Fibroblast of lung (primary cell): ENCODE results near the gene DCN. TPM values are rescaled to one million over a fixed set of nuclear protein-coding genes. Genes with fewer than 3 reads are reported as not detected.

Experiments used
- DNase-seq, 2 donors: peaks; one replicate each; pipeline versions ENCODE4 v3.0.0 to v3.0.0-alpha.2; 2010; ENCODE audit warnings: low read depth in 2 of 2
- H2AFZ ChIP-seq: 2 replicates; pipeline ENCODE4 v1.5.1; 2012; ENCODE audit warnings: low read length, control low read depth, inconsistent platforms
- H3K27ac ChIP-seq: 2 replicates; pipeline ENCODE4 v1.5.1; 2011; ENCODE audit warnings: low read length, control low read depth; ENCODE audit not compliant: insufficient read depth
- H3K27me3 ChIP-seq: 2 replicates; pipeline ENCODE4 v1.5.1; 2011; ENCODE audit warnings: mild to moderate bottlenecking, low read length; ENCODE audit not compliant: control insufficient read depth, insufficient read depth
- H3K36me3 ChIP-seq: 2 replicates; pipeline ENCODE4 v1.5.1; 2011; ENCODE audit warnings: low read length; ENCODE audit not compliant: control insufficient read depth, insufficient read depth
- H3K4me1 ChIP-seq: 2 replicates; pipeline ENCODE4 v1.5.1; 2011; ENCODE audit warnings: low read length; ENCODE audit not compliant: control insufficient read depth, insufficient read depth; ENCODE audit errors: extremely low read depth
- H3K4me2 ChIP-seq: 2 replicates; pipeline ENCODE4 v1.5.1; 2011; ENCODE audit warnings: low read length, control low read depth; ENCODE audit not compliant: insufficient read depth; ENCODE audit errors: extremely low read depth
- H3K4me3 ChIP-seq, 4 experiments: fragments of 200-600 bp in 1 of 4; sonication (generic) in 1 of 4; replicated peaks in 1 of 4; 2 replicates each; pipeline ENCODE4 v1.5.1; 2011 to 2016; ENCODE audit warnings: low read length in 4 of 4, low read depth in 3 of 4, mild to moderate bottlenecking in 3 of 4, control low read depth in 2 of 4, inconsistent platforms in 1 of 4, mixed read lengths in 1 of 4; ENCODE audit not compliant: insufficient read depth in 1 of 4; ENCODE audit errors: control extremely low read depth in 1 of 4
- H3K79me2 ChIP-seq: 2 replicates; pipeline ENCODE4 v1.5.1; 2012; ENCODE audit warnings: mild to moderate bottlenecking, low read length, inconsistent platforms; ENCODE audit not compliant: control insufficient read depth, insufficient read depth
- H3K9ac ChIP-seq: 2 replicates; pipeline ENCODE4 v1.5.1; 2011; ENCODE audit warnings: mild to moderate bottlenecking, low read length, control low read depth; ENCODE audit not compliant: insufficient read depth
- H3K9me3 ChIP-seq: 2 replicates; pipeline ENCODE4 v1.5.1; 2012; ENCODE audit warnings: low read depth, low read length; ENCODE audit not compliant: control insufficient read depth, insufficient read depth
- H4K20me1 ChIP-seq: 2 replicates; pipeline ENCODE4 v1.5.1; 2011; ENCODE audit warnings: low read length; ENCODE audit not compliant: control insufficient read depth, insufficient read depth; ENCODE audit errors: extremely low read depth
- CTCF ChIP-seq, 2 donors: IDR thresholded peaks in 1 of 2; conservative IDR thresholded peaks in 1 of 2; 1 replicate in 1 of 2; 2 replicates in 1 of 2; pipeline ENCODE4 v1.5.1; 2011 to 2012; ENCODE audit warnings: low read length in 2 of 2, control low read depth in 1 of 2, inconsistent platforms in 1 of 2, low read depth in 1 of 2, mild to moderate bottlenecking in 1 of 2
- EZH2 ChIP-seq: IDR thresholded peaks from 2 replicates; pipeline ENCODE4 v1.5.1; 2012; ENCODE audit warnings: low read length, control low read depth, mild to moderate bottlenecking; ENCODE audit errors: missing control alignments
- polyA plus RNA-seq, 2 donors: library from polyadenylated mRNA; depleted of rRNA in 1 of 2; stranded (reverse) in 1 of 2; unstranded in 1 of 2; fragments of >200 nt; gene quantifications; 2 replicates each; pipeline ENCODE4 v1.2.1, GENCODE V29; 2011 to 2012; ENCODE audit warnings: missing spikeins in 1 of 2
- total RNA-seq: library from RNA; depleted of rRNA; stranded (reverse); fragments of >200 nt; gene quantifications from 2 replicates; pipeline ENCODE4 v1.2.1, GENCODE V29; 2014

Gene DCN
- total and polyA plus RNA-seq, 2 donors (not counting 1 experiment from before 2014, with no cell fraction given) = 902 to 4,941 TPM

- H3K9me3 ChIP-seq = no peaks in the 10 kb centered on the region
- no peaks in the 10 kb centered on the region for H3K4me1 ChIP-seq
- H3K27ac ChIP-seq = no peak overlapping the region
- TF ChIP-seq CTCF (conservative IDR thresholded peaks at IDR 0.05 in 1 of 2, IDR thresholded peaks at IDR 0.05 in 1 of 2; ENCODE audit: low read depth in 1 of 2, low read length in 2 of 2) (no peak), EZH2 (no peak)
- no peaks in the 10 kb centered on the region for H4K20me1 ChIP-seq
- H3K4me3 ChIP-seq = no peak overlapping the region
- H2AFZ ChIP-seq = no peak overlapping the region
- H3K9ac ChIP-seq = no peak overlapping the region
- no peak overlapping the region for H3K4me2 ChIP-seq
- no peak for DNase-seq
- H3K36me3 ChIP-seq = no peaks in the 10 kb centered on the region
- no peaks in the 10 kb centered on the region for H3K79me2 ChIP-seq
- no peaks in the 10 kb centered on the region for H3K27me3 ChIP-seq
These were observed 13.8 kb upstream of the DCN start for GRCh38 chr12:91196436-91196835.

- Histone ChIP-seq H4K20me1 (no peaks in the 10 kb centered on the region), H3K4me2 (no peak overlapping the region), H3K27ac (no peak overlapping the region), H3K9ac (no peak overlapping the region), H3K27me3 (no peaks in the 10 kb centered on the region), H3K4me1 (peaks cover under 1% of the 10 kb centered on the region), H3K4me3 (no peak overlapping the region), H3K9me3 (no peaks in the 10 kb centered on the region), H3K79me2 (no peaks in the 10 kb centered on the region), H3K36me3 (no peaks in the 10 kb centered on the region), H2AFZ (no peak overlapping the region)
- DNase-seq = peak in 1 of 2 donors; percentile 70
- TF ChIP-seq EZH2 (no peak), CTCF (conservative IDR thresholded peaks at IDR 0.05 in 1 of 2, IDR thresholded peaks at IDR 0.05 in 1 of 2; ENCODE audit: low read depth in 1 of 2, low read length in 2 of 2) (no peak)
These were observed 11.9 kb upstream of the DCN start for GRCh38 chr12:91194500-91194899.

GRCh38 chr12:91191513-91192111, 9.0 kb upstream of the DCN start:
- Histone ChIP-seq H3K4me2 (no peak overlapping the region), H3K79me2 (no peaks in the 10 kb centered on the region), H3K9ac (no peak overlapping the region), H3K36me3 (no peaks in the 10 kb centered on the region), H3K9me3 (no peaks in the 10 kb centered on the region), H3K27me3 (no peaks in the 10 kb centered on the region), H4K20me1 (no peaks in the 10 kb centered on the region), H3K27ac (no peak overlapping the region), H3K4me1 (peaks cover 2% of the 10 kb centered on the region), H2AFZ (no peak overlapping the region), H3K4me3 (no peak overlapping the region)
- no peak for DNase-seq
- no peak for TF ChIP-seq CTCF (conservative IDR thresholded peaks at IDR 0.05 in 1 of 2, IDR thresholded peaks at IDR 0.05 in 1 of 2; ENCODE audit: low read depth in 1 of 2, low read length in 2 of 2)
- TF ChIP-seq EZH2 = no peak
